HL-60 (cell line): Measurements from ENCODE around the gene C22orf23.

Source experiments
- POLR2AphosphoS5 ChIP-seq: IDR thresholded peaks from 2 replicates; pipeline ENCODE4 v1.6.1; 2012; ENCODE audit warnings: low read depth
- SPI1 ChIP-seq: IDR thresholded peaks from 2 replicates; pipeline ENCODE4 v1.6.1; 2012; ENCODE audit warnings: low read depth, mild to moderate bottlenecking, borderline replicate concordance
- TF ChIP-seq, protein P1 (sequence below): IDR thresholded peaks from one replicate; pipeline ENCODE4 v1.5.1; 2011; ENCODE audit warnings: low read length, control low read depth, inconsistent platforms; ENCODE audit not compliant: insufficient read depth

DNA sequence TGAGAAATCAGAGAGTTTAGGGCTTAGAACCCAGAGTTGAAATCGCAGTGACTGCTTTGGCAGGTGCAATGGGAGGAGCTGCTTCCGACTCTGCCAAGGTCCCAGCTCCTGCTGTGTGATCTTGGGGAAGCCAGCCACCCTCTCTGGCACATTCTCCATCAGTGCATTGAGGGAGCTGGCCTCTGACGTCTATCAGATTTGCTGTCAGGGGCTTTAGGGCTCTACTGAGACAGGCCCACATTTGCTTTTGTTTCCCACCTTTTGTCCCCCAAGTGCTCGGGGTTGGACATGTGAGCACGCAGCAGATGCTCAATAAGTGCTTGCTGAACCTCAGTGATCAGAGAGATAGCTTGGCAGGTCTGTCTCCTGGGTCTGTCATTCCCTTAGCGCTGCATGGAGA, 41.6 kb upstream of the C22orf23 start:
- TF ChIP-seq, protein P1, sequence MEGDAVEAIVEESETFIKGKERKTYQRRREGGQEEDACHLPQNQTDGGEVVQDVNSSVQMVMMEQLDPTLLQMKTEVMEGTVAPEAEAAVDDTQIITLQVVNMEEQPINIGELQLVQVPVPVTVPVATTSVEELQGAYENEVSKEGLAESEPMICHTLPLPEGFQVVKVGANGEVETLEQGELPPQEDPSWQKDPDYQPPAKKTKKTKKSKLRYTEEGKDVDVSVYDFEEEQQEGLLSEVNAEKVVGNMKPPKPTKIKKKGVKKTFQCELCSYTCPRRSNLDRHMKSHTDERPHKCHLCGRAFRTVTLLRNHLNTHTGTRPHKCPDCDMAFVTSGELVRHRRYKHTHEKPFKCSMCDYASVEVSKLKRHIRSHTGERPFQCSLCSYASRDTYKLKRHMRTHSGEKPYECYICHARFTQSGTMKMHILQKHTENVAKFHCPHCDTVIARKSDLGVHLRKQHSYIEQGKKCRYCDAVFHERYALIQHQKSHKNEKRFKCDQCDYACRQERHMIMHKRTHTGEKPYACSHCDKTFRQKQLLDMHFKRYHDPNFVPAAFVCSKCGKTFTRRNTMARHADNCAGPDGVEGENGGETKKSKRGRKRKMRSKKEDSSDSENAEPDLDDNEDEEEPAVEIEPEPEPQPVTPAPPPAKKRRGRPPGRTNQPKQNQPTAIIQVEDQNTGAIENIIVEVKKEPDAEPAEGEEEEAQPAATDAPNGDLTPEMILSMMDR, result no peak
- TF ChIP-seq POLR2AphosphoS5 (no peak), SPI1 (no peak)
